GM12878 (cell line): ENCODE data around the gene IQGAP3. TPM values are rescaled to one million over a fixed set of nuclear protein-coding genes. Genes with fewer than 3 reads are reported as not detected.

Experiments
- ATAC-seq: fragments of 200-7000 bp; cut with Tn5 transposase; 3 replicates; pipeline ENCODE4 v1.9.1; 2020; ENCODE audit warnings: mild to moderate bottlenecking, moderate library complexity
- BruUV-seq: library from RNA; stranded (reverse); fragments of 400-500 nt; replicated peaks from 2 replicates; lab custom pipeline; 2021; lab: Mats Ljungman, UMichigan
- CTCF ChIA-PET: fragments of 300-600 bp; sonication (Branson Sonifier 250); formaldehyde crosslinking; extraction: SDS; loops from one replicate; lab custom pipeline; 2021; ENCODE audit warnings: inconsistent platforms; lab: Yijun Ruan, JAX
- POLR2A ChIA-PET: fragments of 350-600 bp; formaldehyde crosslinking; extraction: SDS; loops from one replicate; lab custom pipeline; 2021; ENCODE audit warnings: inconsistent platforms; lab: Charles Lee
- RAD21 ChIA-PET: fragments of 300-600 bp; sonication (Branson Sonifier 250); formaldehyde crosslinking; loops from one replicate; lab custom pipeline; 2023; ENCODE audit warnings: antibody characterized with exemption; ENCODE audit not compliant: unreplicated experiment; lab: Charles Lee
- SMC1A ChIA-PET: fragments of 300-600 bp; sonication (Branson Sonifier 250); formaldehyde crosslinking; loops from one replicate; lab custom pipeline; 2023; ENCODE audit not compliant: unreplicated experiment, uncharacterized antibody; lab: Charles Lee
- DNase-seq: peaks from one replicate; pipeline ENCODE4 v3.0.0-alpha.2; 2011; ENCODE audit warnings: low read depth, low spot score
- FAIRE-seq: peaks from 3 replicates; lab custom pipeline; 2011; peaks lifted over from hg19 to GRCh38; lab: Jason Lieb, UNC
- H2AFZ ChIP-seq: 2 replicates; pipeline ENCODE4 v1.6.0; 2011; ENCODE audit warnings: low read depth, low read length, control low read depth; ENCODE audit not compliant: control insufficient read depth
- H3K27ac ChIP-seq: 2 replicates; pipeline ENCODE4 v1.5.1; 2011; ENCODE audit warnings: control low read depth; ENCODE audit not compliant: control insufficient read depth, insufficient read depth
- H3K27me3 ChIP-seq, 2 experiments: replicated peaks in 1 of 2; 2 replicates each; pipeline versions ENCODE4 v1.6.0 to v1.6.1; 2011; ENCODE audit warnings: low read length in 1 of 2; ENCODE audit not compliant: control insufficient read depth in 2 of 2, insufficient read depth in 2 of 2
- H3K36me3 ChIP-seq, 2 experiments: 2 replicates each; pipeline ENCODE4 v1.5.1; 2011; ENCODE audit warnings: low read length in 1 of 2; ENCODE audit not compliant: control insufficient read depth in 2 of 2, insufficient read depth in 2 of 2
- H3K4me1 ChIP-seq: 2 replicates; pipeline ENCODE4 v1.6.1; 2011; ENCODE audit warnings: mild to moderate bottlenecking, low read length, moderate library complexity, mixed read lengths; ENCODE audit not compliant: control insufficient read depth, insufficient read depth
- H3K4me2 ChIP-seq: 2 replicates; pipeline ENCODE4 v1.6.0; 2011; ENCODE audit warnings: control low read depth; ENCODE audit not compliant: control insufficient read depth, insufficient read depth
- H3K4me3 ChIP-seq: fragments of 200-600 bp; sonication (generic); 2 replicates; pipeline ENCODE4 v1.5.1; 2016
- H3K79me2 ChIP-seq: 2 replicates; pipeline ENCODE4 v1.6.0; 2011; ENCODE audit warnings: low read length; ENCODE audit not compliant: control insufficient read depth, insufficient read depth
- H3K9ac ChIP-seq: 2 replicates; pipeline ENCODE4 v1.8.0; 2011; ENCODE audit warnings: low read length, control low read depth, mixed read lengths; ENCODE audit not compliant: control insufficient read depth, insufficient read depth
- H3K9me3 ChIP-seq: replicated peaks from 3 replicates; pipeline ENCODE4 v1.5.1; 2011; ENCODE audit warnings: mild to moderate bottlenecking, low read length; ENCODE audit not compliant: control insufficient read depth, insufficient read depth
- H4K20me1 ChIP-seq: 2 replicates; pipeline ENCODE4 v1.6.0; 2011; ENCODE audit not compliant: control insufficient read depth, insufficient read depth
- CREM ChIP-seq: IDR thresholded peaks from 2 replicates; pipeline ENCODE4 v1.6.1; 2014; ENCODE audit warnings: antibody characterized with exemption, low read depth
- EED ChIP-seq: sonication (generic); IDR thresholded peaks from 2 replicates; pipeline ENCODE4 v1.6.1; 2016; ENCODE audit warnings: antibody characterized with exemption, low read depth
- EZH2 ChIP-seq: IDR thresholded peaks from 2 replicates; pipeline ENCODE4 v1.6.1; 2012; ENCODE audit warnings: low read depth, mild to moderate bottlenecking, control low read depth, inconsistent platforms, low read length, borderline replicate concordance; ENCODE audit not compliant: control insufficient read depth
- HDAC2 ChIP-seq: fragments of 200-600 bp; sonication (generic); IDR thresholded peaks from 2 replicates; pipeline ENCODE4 v1.6.1; 2017
- NR2C2 ChIP-seq: IDR thresholded peaks from 2 replicates; pipeline ENCODE4 v1.6.1; 2011; ENCODE audit warnings: borderline replicate concordance, low read depth; ENCODE audit not compliant: control insufficient read depth, insufficient read length
- RFX5 ChIP-seq: IDR thresholded peaks from 2 replicates; pipeline ENCODE4 v1.6.1; 2011; ENCODE audit warnings: low read depth, low read length, improper control_type of control experiment
- SIX5 ChIP-seq: IDR thresholded peaks from 2 replicates; pipeline ENCODE4 v1.6.1; 2011; ENCODE audit warnings: mild to moderate bottlenecking, low read depth, low read length, moderate library complexity; ENCODE audit not compliant: severe bottlenecking
- SMAD1 ChIP-seq: fragments of 450-650 bp; IDR thresholded peaks from 2 replicates; pipeline ENCODE4 v1.6.1; 2018; ENCODE audit warnings: mild to moderate bottlenecking, low read depth; ENCODE audit not compliant: partially characterized antibody
- YY1 ChIP-seq: IDR thresholded peaks from 2 replicates; pipeline ENCODE4 v1.6.1; 2011; ENCODE audit warnings: low read depth, mild to moderate bottlenecking, low read length
- ZBED1 ChIP-seq: IDR thresholded peaks from 2 replicates; pipeline ENCODE4 v1.6.1; 2016; ENCODE audit warnings: borderline replicate concordance
- ZNF217 ChIP-seq: fragments of 450-650 bp; IDR thresholded peaks from 2 replicates; pipeline ENCODE4 v1.6.1; 2017; ENCODE audit warnings: antibody characterized with exemption, mild to moderate bottlenecking
- ZSCAN29 ChIP-seq: fragments of 450-650 bp; IDR thresholded peaks from 2 replicates; pipeline ENCODE4 v1.6.1; 2017; ENCODE audit warnings: mild to moderate bottlenecking, moderate library complexity
- WGBS: methylation state at CpG from one replicate; pipeline ENCODE4 v1.1.6; 2016; ENCODE audit warnings: low lambda C conversion rate; ENCODE audit not compliant: insufficient replicate concordance, insufficient coverage; ENCODE audit errors: missing lambda C conversion rate; 5-methylcytosine and 5-hydroxymethylcytosine counted together
- in situ Hi-C: fragments of 300-500 bp; cut with MboI; formaldehyde crosslinking; loops from 9 replicates; pipeline ENCODE4 v1.14.3; 2018; ENCODE audit warnings: mixed read lengths
- intact Hi-C: fragments of 100-400 bp; cut with micrococcal nuclease; formaldehyde crosslinking; loops from one replicate; pipeline ENCODE4 v1.14.2; 2022; ENCODE audit not compliant: unreplicated experiment
- polyA plus RNA-seq, 11 experiments: library from polyadenylated mRNA; depleted of rRNA in 4 of 11; unstranded in 6 of 11; stranded (reverse) in 5 of 11; fragments of >200 nt; fragmentation: Nextera tagmentation in 4 of 11; fragmentation: Illumina TruSeq in 1 of 11; extraction: Ambion mirVana in 4 of 11; extraction: Trizol in 1 of 11; gene quantifications; 1 replicate in 1 of 11; 2 replicates in 10 of 11; pipeline versions ENCODE4 v1.2.1 to v1.2.3, GENCODE V29; 2011 to 2016; ENCODE audit warnings: inconsistent platforms in 2 of 11, missing spikeins in 2 of 11, low read depth in 1 of 11
- total RNA-seq, 4 experiments: library from RNA; depleted of rRNA in 3 of 4; stranded (reverse); fragments of >200 nt in 3 of 4; fragmentation: Illumina TruSeq in 1 of 4; extraction: Trizol in 1 of 4; gene quantifications; 2 replicates each; pipeline versions ENCODE4 v1.2.1 to v1.2.3, GENCODE V29; 2013 to 2021
- TF ChIP-seq, protein P1 (sequence below): fragments of 450-650 bp; IDR thresholded peaks from 2 replicates; pipeline ENCODE4 v1.6.1; 2017; ENCODE audit warnings: antibody characterized with exemption, mild to moderate bottlenecking, moderate library complexity
- TF ChIP-seq, protein P2 (sequence below): fragments of 450-650 bp; IDR thresholded peaks from 2 replicates; pipeline ENCODE4 v1.6.1; 2016; ENCODE audit warnings: mild to moderate bottlenecking, moderate library complexity, borderline replicate concordance

IQGAP3 gene
- total and polyA plus RNA-seq, 10 of the 15 experiments (the other 5 are each of a cell fraction or from before 2014, with no cell fraction given) = 1.1 to 10.7 (median 7.9) TPM

DNA sequence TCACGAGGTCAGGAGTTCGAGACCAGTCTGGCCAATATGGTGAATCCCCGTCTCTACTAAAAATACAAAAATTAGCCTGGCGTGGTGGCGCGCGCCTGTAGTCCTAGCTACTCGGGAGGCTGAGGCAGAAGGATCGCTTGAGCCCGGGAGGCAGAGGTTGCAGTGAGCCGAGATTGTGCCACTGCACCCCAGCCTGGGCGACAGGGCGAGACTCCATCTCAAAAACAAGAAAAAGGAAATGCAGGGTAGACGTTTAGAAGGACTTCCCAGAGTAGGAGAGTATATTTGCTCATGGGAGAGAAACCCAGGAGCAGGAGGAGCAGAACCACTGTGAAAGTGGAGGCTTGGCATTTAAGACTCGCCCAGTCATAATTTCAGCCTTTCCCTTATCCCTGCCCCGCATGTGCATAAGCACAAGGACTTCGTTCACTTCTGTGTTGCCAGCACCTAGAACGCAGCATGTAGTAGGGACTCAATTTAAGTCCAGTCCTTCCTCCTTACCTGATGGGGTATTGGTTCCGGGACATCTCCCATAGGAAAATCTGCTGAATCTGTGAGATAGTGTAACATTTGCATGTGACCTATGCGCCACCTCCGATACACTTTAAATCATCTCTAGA lies 66.6 kb downstream of the IQGAP3 start:
- no peak for FAIRE-seq
- 63% methylated on average over 21 of the region's 21 CpGs for WGBS
- ChIA-PET SMC1A (interaction anchor here (1.0 to 16.4 kb wide), 2 partner anchors 16 to 66 kb away, joined by 3 to 460 read pairs; no protein-coding TSS in a partner anchor), POLR2A (interaction anchor here (0.6 to 17.1 kb wide), 5 partner anchors 15 to 332 kb away, joined by 3 to 630 read pairs (median 4); partner anchors contain the start of genes MEF2D and SMG5), CTCF (interaction anchor here (1.3 to 10.0 kb wide), 3 partner anchors 16 to 220 kb away, joined by 6 to 175 read pairs (median 7); no protein-coding TSS in a partner anchor), RAD21 (interaction anchor here (0.7 to 5.8 kb wide), 5 partner anchors 10 to 74 kb away, joined by 4 to 323 read pairs (median 8); partner anchors contain the start of gene TTC24)
- intact Hi-C loops = loop anchor here (1.0 to 10.0 kb wide), 3 partner anchors 17 to 239 kb away; partner anchors contain the start of genes GPATCH4 and MRPL24
- Histone ChIP-seq H3K27me3 (no peaks in the 10 kb centered on the region), H2AFZ (no peak overlapping the region), H3K9me3 (no peaks in the 10 kb centered on the region), H3K4me2 (peak overlapping the region; percentile 68), H3K36me3 (no peaks in the 10 kb centered on the region), H4K20me1 (no peaks in the 10 kb centered on the region), H3K79me2 (peaks cover 5% of the 10 kb centered on the region), H3K27ac (peak overlapping the region; percentile 98), H3K9ac (no peak overlapping the region; the same call in 1 of the 2 replicates), H3K4me3 (peak overlapping the region; percentile 23; the same call in 1 of the 2 replicates), H3K4me1 (peaks cover 56% of the 10 kb centered on the region)
- DNase-seq = no peak
- TSS peak; percentile 88 for BruUV-seq
- ATAC-seq = no peak
- in situ Hi-C loops = no loop called here
- TF ChIP-seq EED (no peak), YY1 (no peak), RFX5 (0 out of 2 replicates have a peak, but pooled peaks have one; percentile 22), CREM (no peak), SIX5 (no peak), SMAD1 (peak; percentile 9), ZBED1 (no peak), ZSCAN29 (no peak), HDAC2 (no peak), NR2C2 (no peak), ZNF217 (peak; percentile 89; the same call in 1 of the 2 replicates), EZH2 (no peak)
- TF ChIP-seq, protein P1, sequence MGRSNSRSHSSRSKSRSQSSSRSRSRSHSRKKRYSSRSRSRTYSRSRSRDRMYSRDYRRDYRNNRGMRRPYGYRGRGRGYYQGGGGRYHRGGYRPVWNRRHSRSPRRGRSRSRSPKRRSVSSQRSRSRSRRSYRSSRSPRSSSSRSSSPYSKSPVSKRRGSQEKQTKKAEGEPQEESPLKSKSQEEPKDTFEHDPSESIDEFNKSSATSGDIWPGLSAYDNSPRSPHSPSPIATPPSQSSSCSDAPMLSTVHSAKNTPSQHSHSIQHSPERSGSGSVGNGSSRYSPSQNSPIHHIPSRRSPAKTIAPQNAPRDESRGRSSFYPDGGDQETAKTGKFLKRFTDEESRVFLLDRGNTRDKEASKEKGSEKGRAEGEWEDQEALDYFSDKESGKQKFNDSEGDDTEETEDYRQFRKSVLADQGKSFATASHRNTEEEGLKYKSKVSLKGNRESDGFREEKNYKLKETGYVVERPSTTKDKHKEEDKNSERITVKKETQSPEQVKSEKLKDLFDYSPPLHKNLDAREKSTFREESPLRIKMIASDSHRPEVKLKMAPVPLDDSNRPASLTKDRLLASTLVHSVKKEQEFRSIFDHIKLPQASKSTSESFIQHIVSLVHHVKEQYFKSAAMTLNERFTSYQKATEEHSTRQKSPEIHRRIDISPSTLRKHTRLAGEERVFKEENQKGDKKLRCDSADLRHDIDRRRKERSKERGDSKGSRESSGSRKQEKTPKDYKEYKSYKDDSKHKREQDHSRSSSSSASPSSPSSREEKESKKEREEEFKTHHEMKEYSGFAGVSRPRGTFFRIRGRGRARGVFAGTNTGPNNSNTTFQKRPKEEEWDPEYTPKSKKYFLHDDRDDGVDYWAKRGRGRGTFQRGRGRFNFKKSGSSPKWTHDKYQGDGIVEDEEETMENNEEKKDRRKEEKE = no peak
- TF ChIP-seq, protein P2, sequence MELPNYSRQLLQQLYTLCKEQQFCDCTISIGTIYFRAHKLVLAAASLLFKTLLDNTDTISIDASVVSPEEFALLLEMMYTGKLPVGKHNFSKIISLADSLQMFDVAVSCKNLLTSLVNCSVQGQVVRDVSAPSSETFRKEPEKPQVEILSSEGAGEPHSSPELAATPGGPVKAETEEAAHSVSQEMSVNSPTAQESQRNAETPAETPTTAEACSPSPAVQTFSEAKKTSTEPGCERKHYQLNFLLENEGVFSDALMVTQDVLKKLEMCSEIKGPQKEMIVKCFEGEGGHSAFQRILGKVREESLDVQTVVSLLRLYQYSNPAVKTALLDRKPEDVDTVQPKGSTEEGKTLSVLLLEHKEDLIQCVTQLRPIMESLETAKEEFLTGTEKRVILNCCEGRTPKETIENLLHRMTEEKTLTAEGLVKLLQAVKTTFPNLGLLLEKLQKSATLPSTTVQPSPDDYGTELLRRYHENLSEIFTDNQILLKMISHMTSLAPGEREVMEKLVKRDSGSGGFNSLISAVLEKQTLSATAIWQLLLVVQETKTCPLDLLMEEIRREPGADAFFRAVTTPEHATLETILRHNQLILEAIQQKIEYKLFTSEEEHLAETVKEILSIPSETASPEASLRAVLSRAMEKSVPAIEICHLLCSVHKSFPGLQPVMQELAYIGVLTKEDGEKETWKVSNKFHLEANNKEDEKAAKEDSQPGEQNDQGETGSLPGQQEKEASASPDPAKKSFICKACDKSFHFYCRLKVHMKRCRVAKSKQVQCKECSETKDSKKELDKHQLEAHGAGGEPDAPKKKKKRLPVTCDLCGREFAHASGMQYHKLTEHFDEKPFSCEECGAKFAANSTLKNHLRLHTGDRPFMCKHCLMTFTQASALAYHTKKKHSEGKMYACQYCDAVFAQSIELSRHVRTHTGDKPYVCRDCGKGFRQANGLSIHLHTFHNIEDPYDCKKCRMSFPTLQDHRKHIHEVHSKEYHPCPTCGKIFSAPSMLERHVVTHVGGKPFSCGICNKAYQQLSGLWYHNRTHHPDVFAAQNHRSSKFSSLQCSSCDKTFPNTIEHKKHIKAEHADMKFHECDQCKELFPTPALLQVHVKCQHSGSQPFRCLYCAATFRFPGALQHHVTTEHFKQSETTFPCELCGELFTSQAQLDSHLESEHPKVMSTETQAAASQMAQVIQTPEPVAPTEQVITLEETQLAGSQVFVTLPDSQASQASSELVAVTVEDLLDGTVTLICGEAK = peak; percentile 45; the same call in 1 of the 2 replicates
- TF ChIP-seq, all 136 proteins: peak for 4
